ENCODE results near the gene SLC7A11.
A peak's percentile ranks its signal among the peaks of the same experiment; 100 is the strongest.
"Not testable (repeated sequence)": the region's sequence is repeated elsewhere in the genome, so short reads cannot be mapped to it uniquely, and the experiment has no call there.

SLC7A11 gene

GRCh38 chr4:138216272-138216867, 25.8 kb downstream of the SLC7A11 start:
- no peak for TF ChIP-seq CTCF (conservative IDR thresholded peaks at IDR 0.05; ENCODE audit: low read length)
- H3K4me3 ChIP-seq (ENCODE audit: low read length): no peak overlapping the region
- DNase-seq (ENCODE audit: low read depth): no peak

DNA sequence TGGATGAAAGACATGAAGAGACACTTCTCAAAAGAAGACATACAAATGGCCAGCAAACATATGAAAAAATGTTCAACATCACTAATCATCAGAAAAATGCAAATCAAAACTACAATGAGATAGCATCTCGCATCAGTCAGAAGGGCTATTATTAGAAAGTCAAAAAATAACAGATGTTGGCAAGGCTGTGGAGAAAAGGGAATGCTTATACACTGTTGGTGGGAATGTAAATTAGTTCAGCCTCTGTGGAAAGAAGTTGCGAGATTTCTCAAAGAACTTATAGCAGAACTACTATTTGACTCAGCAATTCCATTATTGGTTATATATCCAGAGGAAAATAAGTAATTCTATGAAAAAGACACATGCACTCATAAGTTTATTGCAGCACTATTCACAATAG, 31.6 kb downstream of the SLC7A11 start:
- not testable (repeated sequence) for H3K4me3 ChIP-seq (ENCODE audit: low read length)
- peak; percentile 31 for DNase-seq (ENCODE audit: low read depth)

DNA sequence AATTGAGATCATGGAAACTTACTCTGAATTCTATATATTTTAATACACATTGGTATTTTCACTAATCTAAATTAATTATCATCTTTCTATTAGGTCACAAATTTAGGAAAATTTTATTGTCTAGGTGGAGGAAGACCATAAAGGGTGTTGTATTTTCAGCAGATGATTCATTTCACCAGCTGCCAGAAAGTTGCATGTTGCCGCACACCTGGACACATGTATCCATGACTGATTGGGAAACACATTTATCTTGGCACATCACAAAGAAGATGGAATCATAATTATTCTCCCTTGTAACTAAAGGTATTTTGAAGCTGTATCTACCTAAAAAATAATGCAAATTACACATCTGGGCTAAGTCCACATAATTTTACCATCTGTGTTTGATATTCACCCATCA, 33.1 kb downstream of the SLC7A11 start:
- DNase-seq (ENCODE audit: low read depth): no peak
- no peak for TF ChIP-seq CTCF (conservative IDR thresholded peaks at IDR 0.05; ENCODE audit: low read length)
- no peak overlapping the region for H3K4me3 ChIP-seq (ENCODE audit: low read length)

GRCh38 chr4:138205531-138206233, 36.5 kb downstream of the SLC7A11 start:
- no peak for DNase-seq (ENCODE audit: low read depth)
- no peak for TF ChIP-seq CTCF (conservative IDR thresholded peaks at IDR 0.05; ENCODE audit: low read length)
- H3K4me3 ChIP-seq (ENCODE audit: low read length): no peak overlapping the region

GRCh38 chr4:138204507-138204906, 37.6 kb downstream of the SLC7A11 start:
- no peak for TF ChIP-seq CTCF (conservative IDR thresholded peaks at IDR 0.05; ENCODE audit: low read length)
- no peak overlapping the region for H3K4me3 ChIP-seq (ENCODE audit: low read length)
- DNase-seq (ENCODE audit: low read depth): no peak

GRCh38 chr4:138202686-138203085, 39.5 kb downstream of the SLC7A11 start:
- TF ChIP-seq CTCF (conservative IDR thresholded peaks at IDR 0.05; ENCODE audit: low read length): no peak
- no peak overlapping the region for H3K4me3 ChIP-seq (ENCODE audit: low read length)
- no peak for DNase-seq (ENCODE audit: low read depth)

DNA sequence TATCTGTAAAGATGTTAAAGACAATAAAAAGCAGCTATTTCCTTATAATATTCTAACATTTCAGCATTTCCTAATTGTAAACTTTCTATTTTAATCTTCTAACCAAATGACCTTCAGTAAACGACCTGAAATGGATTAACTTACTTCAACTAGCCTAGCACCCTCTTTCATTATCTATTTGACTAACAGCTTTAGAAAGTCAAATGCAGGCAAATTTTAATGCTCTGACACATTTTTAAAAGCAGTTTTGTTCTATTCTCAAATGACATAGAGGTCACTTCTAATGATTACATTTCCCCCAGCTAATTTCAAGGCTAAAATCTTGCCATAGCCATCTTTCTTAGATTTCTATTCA, 41.9 kb downstream of the SLC7A11 start:
- DNase-seq (ENCODE audit: low read depth): no peak
- H3K4me3 ChIP-seq (ENCODE audit: low read length): no peak overlapping the region
- TF ChIP-seq CTCF (conservative IDR thresholded peaks at IDR 0.05; ENCODE audit: low read length): no peak

Measured in AG10803 (cell line).